Endometrial microvascular endothelial cells (primary cell): ENCODE data around the gene BANP. TPM values are rescaled to one million over a fixed set of nuclear protein-coding genes. Genes with fewer than 3 reads are reported as not detected.
"Not testable (repeated sequence)": the region's sequence is repeated elsewhere in the genome, so short reads cannot be mapped to it uniquely, and the experiment has no call there.

Experiments
- in situ Hi-C: cut with HindIII; loops from 2 replicates; pipeline ENCODE4 v1.10.0; 2017; ENCODE audit warnings: low sequenced_read_pairs, low pct_unique_long_range_greater_than_20kb; ENCODE audit errors: inconsistent ontology term
- total RNA-seq: library from RNA; depleted of rRNA; stranded (reverse); fragments of >200 nt; gene quantifications from one replicate; pipeline ENCODE4 v1.2.3, GENCODE V29; 2015; ENCODE audit errors: inconsistent ontology term

The BANP gene
- total RNA-seq, 1 donor from 2014 or later, result 18.8 TPM

DNA sequence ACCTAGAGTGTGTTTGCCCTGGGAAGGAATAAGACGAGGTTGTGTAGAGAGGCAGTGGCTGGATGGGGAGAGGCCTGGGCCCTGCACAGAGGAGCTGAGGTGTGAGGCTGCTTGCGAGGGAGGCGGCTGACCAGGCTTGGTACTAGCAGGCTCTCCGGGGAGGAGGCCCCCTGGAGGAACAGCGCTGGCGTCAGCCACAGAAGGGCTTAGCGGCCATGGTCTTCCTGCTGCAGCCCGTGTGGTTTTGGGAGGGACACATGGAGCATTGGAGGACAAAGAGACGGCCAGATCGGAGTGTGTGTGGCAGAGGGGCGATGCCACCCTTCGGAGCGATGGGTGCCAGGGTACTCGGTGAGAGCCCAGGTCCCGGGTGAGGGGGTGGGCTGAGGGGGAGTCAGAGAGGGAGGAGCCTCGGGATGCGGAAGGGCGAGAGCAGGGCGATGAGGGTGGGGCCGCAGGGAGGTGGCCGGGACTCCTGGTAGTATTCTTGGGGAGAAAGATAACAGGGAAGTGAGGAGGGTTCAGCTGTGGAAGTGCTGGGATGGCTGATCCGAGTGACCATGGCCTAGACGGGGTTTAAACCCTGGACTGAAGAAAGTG is 8.3 kb downstream of the BANP start:
- in situ Hi-C loops, result no loop called here

- in situ Hi-C loops, result no loop called here
These were observed 9.1 kb downstream of the BANP start for GRCh38 chr16:87960296-87960695.

GRCh38 chr16:87960852-87961251 is 9.6 kb downstream of the BANP start:
- in situ Hi-C loops, result no loop called here

- in situ Hi-C loops, result no loop called here
These were observed 10.4 kb downstream of the BANP start for GRCh38 chr16:87961623-87962022.

- in situ Hi-C loops, result no loop called here
These were observed 12.2 kb downstream of the BANP start for GRCh38 chr16:87963400-87963799.

- in situ Hi-C loops, result no loop called here
These were observed 12.9 kb downstream of the BANP start for GRCh38 chr16:87964049-87964659.

DNA sequence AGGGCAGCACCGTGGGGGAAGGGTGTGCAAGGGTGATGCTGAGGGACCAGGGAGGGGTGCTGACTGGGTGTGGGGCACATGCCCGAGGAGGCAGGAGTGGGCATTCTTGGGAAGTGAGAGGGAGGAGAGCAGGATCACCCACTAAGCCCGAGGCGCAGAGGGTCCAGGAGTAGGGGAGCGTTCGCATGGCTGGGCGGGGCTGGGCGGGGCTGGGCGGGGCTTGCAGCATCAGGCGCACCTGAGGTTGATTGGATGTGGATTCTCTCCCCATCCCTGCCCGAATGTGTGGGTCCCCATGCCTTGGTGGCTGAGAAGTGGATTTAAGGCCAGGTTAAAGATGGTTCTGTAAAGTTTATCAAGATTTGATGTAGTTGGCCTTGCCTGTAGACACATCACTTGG is 14.2 kb downstream of the BANP start:
- in situ Hi-C loops, result no loop called here

DNA sequence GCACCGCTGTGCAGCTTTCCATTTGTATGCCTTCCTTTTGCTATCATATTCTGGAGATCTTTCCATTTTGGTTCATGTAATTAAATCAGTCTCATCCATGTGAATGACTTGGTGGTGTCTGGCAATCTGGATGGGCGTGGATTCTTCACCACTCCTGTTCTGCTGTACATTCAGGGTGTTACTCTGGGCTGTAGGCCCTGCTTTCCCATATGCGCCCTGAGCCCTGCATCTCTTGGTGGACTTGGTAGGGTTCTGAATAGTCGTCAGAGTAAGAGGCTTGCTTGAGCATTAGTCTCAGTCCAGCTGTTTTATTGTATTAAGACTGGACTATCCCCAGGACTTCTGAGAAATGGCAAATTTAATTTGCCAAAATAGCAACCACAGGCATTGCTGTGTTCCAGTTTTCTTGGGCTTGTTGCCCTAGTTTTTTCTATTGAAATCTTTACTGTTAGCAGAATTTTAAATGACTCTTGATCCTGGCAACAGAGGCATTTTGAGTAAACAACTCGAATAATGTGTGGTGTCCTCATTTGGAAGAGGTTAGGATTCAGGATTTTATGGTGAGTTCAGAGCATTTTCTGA is 14.9 kb downstream of the BANP start:
- in situ Hi-C loops, result no loop called here

GRCh38 chr16:87966685-87967185 is 15.5 kb downstream of the BANP start:
- in situ Hi-C loops, result no loop called here

- in situ Hi-C loops, result no loop called here
These were observed 17.3 kb downstream of the BANP start for GRCh38 chr16:87968541-87968940.

GRCh38 chr16:87970186-87970585 is 19.0 kb downstream of the BANP start:
- in situ Hi-C loops, result no loop called here

DNA sequence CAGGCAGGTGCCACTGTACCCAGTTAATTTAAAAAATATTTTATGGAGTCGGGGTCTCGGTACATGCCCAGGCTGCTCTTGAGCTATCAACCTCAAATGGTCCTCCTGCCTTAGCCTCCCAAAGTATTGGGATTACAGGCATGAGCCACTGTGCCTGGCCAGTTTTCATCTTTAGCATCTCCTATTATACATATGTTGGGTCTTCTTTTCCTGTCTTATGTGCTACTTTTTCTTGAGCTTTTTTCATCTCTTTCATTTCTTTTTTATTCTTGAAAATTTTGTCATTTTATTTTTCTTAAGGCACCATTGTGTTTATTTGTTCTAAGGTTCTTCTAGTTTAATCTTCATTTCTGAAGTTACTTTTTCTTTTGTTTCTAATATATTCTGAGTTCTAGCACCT is 20.7 kb downstream of the BANP start:
- in situ Hi-C loops, result no loop called here

GRCh38 chr16:87973717-87974116 is 22.5 kb downstream of the BANP start:
- in situ Hi-C loops, result no loop called here

DNA sequence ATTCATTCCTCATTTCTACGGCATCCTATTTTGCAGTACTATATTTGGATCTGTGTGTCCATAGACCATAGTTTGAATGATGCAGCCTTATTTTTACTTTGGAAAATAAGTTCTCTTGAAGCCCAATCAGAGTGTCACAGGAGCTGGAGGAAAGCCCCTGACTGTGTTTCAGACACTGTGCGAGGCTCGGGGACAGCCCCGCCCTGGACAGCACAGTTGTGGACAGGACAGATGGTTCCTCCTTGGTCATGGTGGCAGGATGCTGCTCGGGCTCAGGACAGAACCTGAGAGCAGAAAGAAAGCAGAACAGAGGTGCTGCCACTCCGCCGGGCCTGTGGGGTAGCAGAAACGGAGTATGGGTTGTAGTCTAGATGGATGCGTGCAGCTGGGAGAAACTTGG is 22.9 kb downstream of the BANP start:
- in situ Hi-C loops, result no loop called here

DNA sequence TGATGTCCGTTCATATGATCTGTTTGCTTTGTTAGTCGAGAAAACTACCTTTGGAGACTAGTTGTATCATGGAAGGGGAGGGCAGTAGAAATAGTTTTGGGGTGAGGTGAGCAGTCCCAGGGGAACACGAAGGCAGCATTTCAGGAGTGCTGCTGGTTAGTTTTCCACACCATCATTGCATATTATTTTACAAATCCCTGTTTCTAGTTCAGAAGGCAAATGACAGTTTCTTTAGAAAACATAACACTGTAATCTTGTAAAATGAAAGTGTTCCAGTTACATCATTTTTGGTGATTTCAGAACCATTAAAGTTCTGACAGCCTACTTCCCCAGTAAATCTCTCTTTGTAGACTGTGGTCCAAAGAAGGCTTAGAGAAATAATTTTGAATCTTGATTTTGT is 25.4 kb downstream of the BANP start:
- in situ Hi-C loops, result no loop called here

- in situ Hi-C loops, result no loop called here
These were observed 26.9 kb downstream of the BANP start for GRCh38 chr16:87978127-87978526.

GRCh38 chr16:87979352-87979751 is 28.1 kb downstream of the BANP start:
- in situ Hi-C loops, result no loop called here

DNA sequence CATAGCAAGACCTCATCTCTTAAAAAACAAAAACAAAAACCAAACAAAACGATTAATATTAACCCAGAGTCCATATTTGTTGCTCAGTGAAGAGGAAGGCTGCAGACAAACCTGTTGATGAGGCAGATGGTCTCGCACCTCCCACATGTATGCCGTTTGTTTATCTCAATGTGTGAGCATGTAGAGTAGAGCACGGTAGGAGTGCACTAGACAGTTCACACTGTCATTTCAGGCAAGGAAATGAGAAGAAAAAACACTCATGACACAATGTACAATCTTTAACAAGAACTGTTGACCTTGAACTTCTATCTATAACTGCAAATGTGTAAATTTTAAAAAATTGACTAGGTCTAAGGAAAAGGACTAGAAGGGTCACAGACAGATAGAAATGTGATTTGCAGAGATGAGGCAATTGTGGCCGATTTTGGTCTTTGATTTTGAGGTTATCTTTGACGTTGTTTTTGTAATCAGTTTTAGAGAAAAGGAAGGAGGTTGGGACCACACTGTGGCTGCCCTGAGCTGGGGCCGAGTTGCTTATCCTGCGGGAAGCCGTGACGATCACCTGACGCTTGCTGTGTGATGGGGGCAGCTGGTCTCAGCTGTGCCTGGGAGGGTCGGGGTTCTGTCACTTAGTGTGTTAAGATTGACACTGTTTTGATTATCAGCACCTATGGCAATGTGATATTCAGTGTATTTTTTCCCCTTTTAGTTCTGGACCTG is 28.8 kb downstream of the BANP start:
- in situ Hi-C loops, result not testable (repeated sequence)

DNA sequence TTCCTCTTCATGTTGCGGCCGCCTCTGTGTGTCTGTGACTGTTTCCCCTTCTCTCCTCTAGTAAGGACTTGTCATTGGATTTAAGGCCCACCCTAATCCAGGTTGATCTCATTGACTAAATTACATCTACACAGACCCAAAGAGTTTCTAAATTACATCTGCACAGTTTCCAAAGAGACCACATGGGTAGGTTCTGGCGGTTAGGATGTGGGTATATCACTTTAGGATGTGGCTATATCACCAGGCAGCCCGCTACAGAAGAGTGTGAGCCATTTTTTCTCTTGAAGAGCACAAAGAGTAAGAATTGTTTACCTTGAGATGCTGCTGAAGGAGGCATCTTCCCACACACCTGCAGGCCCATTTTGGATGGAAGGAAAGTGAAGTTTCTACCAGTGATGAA is 30.1 kb downstream of the BANP start:
- in situ Hi-C loops, result not testable (repeated sequence)

GRCh38 chr16:87982581-87983041 is 31.4 kb downstream of the BANP start:
- in situ Hi-C loops, result no loop called here
